HG02981 (cell line): ENCODE results near the gene TGFB2.

Experiments used
- ATAC-seq: cut with Tn5 transposase; IDR thresholded peaks from one replicate; pipeline ENCODE4 v1.9.1; 2021; ENCODE audit warnings: mild to moderate bottlenecking, moderate library complexity; ENCODE audit not compliant: unreplicated experiment

TGFB2 gene

GRCh38 chr1:218357893-218358232 lies 12.7 kb downstream of the TGFB2 start:
- no peak for ATAC-seq

DNA sequence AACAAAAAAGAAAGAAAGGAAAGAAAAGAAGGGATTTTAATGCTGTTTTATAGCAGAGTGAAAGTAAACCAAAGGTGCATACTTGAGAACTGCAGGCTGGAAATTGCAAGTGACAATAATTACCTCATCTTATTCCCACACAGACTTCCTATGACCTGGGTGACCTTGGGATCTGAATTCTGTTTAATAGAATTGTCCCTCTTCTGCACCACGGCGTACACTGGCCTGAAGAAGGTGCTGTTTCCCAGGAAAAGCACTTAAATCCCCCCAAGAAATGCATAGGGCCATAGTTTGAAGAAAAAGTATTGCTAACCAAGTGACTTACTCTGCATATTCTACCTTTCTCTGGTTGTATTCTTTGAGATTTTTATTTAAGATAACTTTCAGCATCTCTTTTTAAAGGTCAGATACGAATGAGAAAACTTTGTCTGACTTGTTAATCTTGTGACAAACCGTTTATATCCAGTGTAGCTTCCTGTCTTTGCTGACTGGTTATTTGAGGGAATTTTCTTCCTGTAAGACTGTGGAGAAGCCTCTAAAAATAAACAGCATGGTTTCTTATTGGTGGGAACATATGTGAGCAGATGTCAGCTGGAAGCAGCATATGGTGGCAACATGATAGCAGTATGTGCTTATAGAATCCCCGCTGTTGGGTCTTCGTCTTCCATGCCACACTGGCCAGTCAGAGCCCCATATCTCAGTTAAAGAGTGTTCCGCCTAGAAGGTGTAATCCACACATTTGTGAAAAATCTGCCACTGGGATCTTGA lies 16.3 kb downstream of the TGFB2 start:
- no peak for ATAC-seq

GRCh38 chr1:218362418-218363076 lies 17.4 kb downstream of the TGFB2 start:
- no peak for ATAC-seq

DNA sequence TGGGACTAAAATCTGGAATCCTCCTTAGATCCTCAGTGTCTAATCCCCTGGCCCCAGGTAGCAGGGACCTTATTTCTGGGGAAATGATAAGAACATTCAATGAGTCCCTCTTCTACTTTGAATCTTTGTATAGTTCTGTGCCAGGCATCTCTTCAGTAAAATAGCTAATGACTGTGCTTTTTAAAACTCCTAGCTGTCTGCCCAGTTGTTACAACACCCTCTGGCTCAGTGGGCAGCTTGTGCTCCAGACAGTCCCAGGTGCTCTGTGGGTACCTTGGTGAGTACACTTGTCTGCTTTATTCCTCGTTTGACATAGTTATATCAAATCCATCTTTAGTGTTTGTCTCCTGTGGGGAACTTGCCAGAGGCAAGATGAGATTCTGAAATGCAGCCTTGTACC lies 18.0 kb downstream of the TGFB2 start:
- ATAC-seq = no peak

DNA sequence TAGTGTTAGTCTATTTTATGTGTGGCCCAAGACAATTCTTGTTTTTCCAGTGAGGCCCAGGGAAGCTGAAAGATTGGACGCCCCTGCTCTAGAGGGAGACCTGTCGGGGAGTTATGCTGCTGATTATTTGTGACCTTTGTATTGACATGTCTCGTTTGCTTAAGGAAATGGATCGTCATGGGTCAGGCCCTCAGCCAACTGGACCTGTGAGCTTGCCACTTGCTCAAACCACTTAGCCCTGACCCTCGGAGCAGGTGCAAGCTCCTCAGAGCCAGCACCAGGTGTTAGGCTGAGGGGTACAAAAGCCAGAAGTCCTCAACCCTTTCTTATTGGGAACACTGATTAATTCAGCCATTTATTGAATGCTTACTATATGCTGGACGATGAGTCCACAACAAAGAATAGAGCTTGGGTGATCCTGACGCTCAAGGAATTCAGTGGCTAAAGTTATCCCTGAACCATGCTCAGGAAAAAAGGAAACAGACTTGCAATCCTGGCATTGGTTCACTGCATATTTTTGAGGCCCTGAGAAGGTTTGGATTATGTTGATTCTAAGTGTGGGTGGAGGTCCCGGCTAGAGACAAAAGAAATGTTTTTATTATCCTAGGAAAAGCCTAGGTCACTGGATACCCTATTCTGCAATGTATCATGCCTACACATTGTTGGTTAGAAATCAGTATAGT lies 19.0 kb downstream of the TGFB2 start:
- no peak for ATAC-seq

DNA sequence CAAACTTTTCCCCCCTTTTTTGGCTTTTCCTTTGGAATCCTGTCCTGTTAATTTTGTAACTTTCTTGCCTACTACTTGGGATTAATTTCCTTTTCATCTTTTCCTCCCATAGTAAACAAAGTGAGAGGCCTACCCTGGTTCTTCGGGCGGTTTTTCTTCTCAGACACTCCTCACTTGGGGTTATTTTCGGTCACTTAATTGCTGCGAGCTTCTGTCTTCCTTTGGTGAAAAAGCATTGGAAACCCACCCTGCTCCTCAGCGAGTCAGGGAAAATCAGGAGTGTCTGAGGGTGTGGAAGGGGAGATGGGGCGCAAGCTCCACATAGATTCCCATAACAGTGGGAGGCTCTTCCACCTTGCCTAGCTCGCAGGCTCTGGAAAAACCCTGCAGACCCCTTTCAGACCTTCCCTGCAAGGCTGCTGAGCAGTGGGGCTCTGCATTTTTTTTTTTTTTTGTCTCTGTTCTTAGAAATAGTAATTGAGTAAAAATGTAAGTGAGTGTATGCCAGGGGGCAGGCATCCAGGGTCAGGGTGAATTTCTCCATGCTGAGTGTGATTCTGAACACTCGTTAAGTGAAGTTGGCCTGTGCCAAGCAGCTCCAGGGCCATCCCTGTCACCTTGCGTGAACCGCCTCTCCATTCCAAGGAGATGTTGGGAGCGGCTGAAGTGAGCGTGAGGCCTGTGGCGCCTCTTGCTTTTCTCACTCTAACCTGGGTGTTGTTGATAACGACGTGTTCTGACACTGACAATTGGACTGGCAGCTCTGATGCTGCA lies 20.3 kb downstream of the TGFB2 start:
- no peak for ATAC-seq

GRCh38 chr1:218366322-218367052 lies 21.4 kb downstream of the TGFB2 start:
- ATAC-seq = no peak

- ATAC-seq = no peak
Measured at GRCh38 chr1:218367118-218367517, 22.0 kb downstream of the TGFB2 start.

GRCh38 chr1:218368686-218369085 lies 23.6 kb downstream of the TGFB2 start:
- ATAC-seq = no peak

DNA sequence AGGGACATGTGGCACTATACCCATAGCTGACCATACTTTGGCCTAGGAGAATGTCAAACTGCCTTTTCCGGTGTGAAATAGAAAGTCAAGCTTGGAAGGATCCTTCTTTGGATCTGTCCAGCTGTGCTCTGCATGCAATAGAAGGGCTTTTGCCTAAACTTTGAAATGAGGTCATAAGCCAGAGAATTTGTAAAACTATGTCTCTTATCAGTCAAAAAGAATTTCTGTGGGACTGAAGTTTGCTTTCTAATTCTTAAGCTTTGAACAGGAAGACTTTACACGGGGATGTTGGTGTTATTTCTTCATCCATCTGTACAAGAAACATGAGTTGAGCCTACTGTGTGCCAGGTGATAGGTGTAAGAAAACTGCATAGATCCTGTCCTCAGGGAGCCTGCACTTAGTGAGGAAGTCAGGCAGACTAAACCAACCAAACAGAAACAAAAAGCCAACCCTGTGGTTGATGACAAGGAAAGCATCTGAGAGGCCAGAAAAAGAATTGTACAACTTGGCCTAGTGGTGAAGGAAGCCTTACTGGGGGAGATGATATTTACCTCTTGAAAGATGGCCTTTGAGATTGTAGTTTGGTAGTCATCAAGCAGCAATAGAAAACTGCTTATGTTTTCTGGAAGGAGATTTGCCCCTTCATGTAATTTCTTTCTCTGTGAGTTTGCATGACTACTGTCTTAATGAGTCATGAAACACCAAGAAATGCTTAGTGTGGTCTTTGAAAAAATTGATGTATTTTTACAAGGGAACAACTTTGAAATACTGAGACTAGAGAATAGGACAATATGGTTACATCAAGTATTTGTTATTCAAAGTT lies 24.8 kb downstream of the TGFB2 start:
- no peak for ATAC-seq

DNA sequence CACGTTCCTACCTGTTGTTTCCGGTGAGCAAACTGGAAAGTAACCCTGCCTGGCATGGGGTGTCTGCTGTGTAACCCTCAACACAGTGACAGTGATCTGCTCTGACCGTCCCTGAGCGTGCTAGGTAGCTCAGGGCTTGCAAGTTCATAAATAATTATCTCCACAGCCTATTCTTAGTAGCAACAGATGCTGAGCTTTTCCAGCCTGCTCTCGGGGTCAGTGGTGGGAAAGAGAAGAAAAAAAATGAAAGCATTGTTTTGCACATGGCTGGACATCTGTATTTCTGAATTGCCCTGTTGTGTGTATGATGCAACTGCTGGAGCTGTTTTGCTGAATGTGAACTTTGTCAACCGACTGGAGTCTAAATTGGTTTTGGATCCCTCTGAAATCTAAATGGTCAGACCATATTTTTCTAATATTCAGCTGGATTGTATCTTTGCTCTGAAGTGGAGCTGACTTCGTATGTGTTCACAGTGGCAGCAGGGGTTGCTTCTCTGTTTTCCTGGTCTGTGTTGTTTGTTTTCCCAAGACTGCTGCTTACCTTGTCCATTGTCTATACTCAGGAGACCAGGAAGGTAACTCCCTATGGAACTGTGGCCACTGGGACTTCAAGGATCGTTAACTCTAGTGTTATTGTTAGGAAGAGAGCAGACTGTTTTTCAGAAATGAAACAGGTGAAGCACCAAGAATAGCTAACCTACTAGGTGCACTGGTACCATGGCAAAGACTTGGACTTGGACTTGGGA lies 27.0 kb downstream of the TGFB2 start:
- no peak for ATAC-seq

GRCh38 chr1:218374401-218375353 lies 29.5 kb downstream of the TGFB2 start:
- ATAC-seq = no peak

DNA sequence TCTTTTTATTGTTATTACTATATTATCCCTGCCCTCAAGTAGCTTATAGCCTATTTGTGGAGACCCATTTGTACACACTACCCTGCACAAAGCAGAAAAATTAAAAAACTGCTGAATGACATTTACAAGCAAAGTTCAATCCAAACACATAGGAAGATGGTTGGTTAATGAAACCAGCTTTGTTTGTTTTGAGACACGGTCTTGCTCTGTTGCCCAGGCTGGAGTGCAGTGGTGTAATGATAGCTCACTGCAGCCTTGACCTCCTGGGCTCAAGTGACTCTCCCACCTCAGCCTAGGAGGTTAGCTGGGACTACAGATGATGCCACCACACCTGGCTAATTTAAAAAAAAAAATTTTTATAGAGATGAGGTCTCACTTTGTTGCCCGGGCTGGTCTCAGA lies 31.6 kb downstream of the TGFB2 start:
- peak; percentile 11 for ATAC-seq

DNA sequence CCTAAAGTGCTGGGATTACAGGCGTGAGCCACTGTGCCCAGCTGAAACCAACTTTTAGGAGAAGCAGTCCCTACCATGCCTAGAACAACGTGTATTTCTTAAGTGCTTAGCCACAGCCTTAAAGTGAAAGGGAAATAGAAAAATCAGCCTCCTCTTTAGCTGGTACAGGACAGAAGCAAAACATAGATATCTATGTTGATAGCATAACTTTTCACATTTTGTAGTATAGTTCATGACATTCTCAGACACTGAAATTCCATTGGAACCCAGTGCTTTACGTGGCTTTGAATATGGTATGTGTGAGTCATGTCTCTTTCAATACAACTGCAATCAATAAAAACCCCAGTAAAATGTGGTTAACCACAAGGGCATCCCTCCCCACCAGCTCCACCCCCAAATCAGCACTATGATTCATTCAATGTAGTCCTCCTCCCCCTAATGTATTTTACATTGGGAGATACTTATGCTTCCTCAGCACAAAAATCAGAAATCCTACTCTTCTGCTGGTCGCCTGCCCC lies 32.1 kb downstream of the TGFB2 start:
- ATAC-seq = peak; percentile 85

GRCh38 chr1:218380125-218380977 lies 35.2 kb downstream of the TGFB2 start:
- no peak for ATAC-seq

GRCh38 chr1:218382261-218382660 lies 37.1 kb downstream of the TGFB2 start:
- no peak for ATAC-seq

DNA sequence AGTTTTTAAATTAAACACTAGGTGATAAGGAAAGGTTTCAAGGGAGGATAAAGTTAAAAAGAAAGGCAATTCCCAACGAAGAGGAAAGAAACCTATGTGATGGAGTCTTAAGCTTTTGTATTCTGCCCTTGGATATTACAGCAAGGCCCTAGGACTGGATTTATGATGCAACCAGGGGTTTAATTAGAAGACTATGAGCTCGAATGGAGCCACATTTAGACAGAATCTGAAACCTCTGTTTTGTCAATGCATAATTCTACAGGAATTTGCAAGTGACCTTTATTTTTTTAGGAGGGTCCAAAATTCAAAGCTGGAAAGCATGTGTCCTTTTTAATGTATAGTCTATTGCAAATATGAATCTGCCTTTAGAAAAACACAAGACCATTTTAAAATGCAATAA lies 37.9 kb downstream of the TGFB2 start:
- ATAC-seq = no peak
